GM18502 (cell line): ENCODE data around the gene ANKRD13C.

ENCODE experiments used
- ATAC-seq: cut with Tn5 transposase; IDR thresholded peaks from one replicate; pipeline ENCODE4 v1.9.1; 2021; ENCODE audit warnings: mild to moderate bottlenecking; ENCODE audit not compliant: unreplicated experiment, poor library complexity

Gene ANKRD13C

DNA sequence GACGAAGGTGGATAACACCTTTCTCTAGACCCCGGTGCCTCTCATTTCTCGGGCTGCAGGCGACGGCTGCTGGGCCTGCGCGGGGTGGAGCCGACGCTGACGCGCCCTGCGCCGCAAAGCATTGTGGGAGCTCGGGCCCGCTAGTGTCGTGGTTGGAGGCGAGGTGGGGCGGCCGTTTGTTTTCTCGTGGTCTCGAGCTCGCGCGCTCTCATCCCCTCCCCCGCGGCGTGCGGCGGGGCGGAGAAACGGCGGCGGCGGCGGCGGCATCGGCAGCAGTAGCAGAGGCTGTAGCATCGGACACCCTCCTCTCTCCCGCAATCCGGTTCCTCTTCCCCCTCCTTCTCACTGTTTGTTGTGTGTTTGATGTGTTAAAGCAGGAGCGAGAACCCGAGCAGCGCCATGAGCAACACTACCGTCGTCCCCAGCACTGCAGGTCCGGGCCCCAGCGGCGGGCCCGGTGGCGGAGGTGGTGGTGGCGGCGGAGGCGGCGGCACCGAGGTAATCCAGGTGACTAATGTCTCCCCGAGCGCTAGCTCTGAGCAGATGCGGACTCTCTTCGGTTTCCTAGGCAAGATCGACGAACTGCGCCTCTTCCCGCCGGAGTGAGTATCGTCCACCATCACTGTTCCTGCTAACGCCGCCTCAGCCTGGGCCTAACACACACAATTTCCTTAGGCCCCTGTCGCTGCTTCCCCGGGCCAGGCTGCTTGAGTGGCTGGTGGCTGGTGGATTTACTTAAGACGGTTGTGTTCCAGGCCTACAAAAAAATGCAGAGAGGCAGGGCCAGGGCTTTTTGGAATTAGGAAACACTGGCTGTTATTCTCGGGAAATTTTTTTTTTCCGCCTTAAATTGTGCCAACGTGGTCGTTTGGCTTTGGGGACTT is 133.0 kb downstream of the ANKRD13C start, which contains the start of gene SRSF11:
Gene SRSF11, plus strand, starts transcription at position 143 of the 884 bp plus-strand sequence. Its CDS starts 257 bp downstream, at position 400.
- peak; percentile 93 for ATAC-seq

DNA sequence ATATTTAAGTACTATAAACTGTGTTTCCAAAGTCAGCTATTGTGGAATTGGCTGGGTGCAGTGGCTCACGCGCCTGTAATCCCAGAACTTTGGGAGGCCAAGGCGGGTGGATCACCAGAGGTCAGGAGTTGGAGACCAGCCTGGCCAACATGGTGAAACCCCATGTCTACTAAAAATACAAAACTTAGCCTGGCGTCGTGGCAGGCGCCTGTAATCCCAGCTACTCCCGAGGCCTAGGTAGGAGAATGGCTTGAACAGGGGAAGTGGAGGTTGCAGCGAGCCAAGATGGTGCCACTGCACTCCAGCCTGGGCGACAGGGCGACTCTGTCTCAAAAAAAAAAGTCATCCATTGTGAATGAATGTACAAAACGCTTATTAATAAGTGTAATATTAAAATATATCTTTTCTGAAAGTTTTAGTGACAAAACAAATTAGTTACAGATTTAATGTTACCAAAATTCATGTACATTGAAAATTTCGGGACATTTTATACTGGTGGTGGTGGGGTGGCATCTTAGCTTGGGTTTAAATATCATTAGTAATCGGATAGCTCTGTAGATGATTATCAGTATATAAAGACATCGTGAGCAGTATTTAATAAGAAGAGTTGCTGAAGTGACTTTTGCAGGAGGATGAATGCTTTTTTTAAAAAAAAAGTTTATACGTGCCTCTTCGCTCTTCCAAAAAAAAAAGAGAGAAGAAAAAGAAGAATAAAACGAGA is 133.8 kb downstream of the ANKRD13C start:
- peak; percentile 8 for ATAC-seq

DNA sequence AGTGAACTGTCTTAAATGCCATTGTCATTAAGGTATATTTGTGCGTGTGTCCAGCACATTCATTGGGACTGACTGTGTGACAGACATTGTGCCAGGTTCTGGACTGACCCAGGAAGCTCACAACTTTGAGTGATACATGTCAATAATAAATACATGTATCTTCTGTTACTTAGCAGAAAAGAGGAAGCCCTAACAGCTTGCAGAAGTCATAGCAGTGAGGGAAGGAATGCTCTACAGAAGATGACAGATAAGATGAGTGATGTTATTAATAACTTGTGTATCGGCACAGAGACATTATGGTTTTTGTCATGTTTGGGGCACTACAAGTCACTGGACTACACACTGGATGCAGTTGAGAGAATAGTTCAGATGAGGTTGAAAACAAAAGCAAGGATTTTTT is 134.5 kb downstream of the ANKRD13C start:
- no peak for ATAC-seq

DNA sequence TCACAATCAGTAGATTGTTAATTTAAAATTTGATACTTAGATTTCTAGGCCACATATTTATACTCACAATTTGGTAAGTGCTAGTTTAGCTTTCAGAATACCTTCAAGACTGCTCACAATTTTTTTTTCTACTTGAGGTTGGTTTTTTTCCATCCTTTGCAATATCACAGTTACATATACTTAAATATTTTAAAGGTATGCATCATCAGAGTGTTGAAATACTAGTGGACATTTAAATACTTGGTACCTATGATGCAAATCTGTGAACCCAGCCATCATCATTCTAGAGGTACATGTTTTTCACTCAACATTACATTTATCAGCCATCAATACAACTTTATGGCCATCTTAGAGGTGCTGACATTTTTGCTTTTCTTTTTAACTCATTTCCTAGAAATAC is 143.0 kb downstream of the ANKRD13C start:
- no peak for ATAC-seq

DNA sequence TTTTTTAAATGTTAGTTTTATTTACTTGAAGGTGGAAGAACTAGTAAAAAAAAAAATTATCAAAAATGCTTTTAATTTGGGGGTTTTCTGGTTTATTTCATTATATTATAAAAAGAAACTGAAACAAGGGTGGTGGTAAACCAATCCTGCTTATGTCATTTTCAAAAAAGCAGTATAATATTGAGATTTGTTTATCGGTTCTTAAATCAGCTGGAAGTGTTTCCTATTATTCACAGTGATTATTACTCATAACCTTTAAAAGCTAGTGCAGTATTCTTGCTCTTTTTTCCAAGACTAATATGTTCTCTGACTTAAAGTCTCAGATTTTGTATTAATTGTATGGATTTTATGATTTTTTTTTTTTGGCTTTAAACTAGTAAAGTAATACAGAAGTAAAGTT is 143.7 kb downstream of the ANKRD13C start:
- no peak for ATAC-seq
